ENCODE results near the gene ZFYVE28. TPM values are rescaled to one million over a fixed set of nuclear protein-coding genes. Genes with fewer than 3 reads are reported as not detected.

Gene ZFYVE28
- total and polyA plus RNA-seq, 7 donors, result 1.7 to 7.7 (median 3.4) TPM

DNA sequence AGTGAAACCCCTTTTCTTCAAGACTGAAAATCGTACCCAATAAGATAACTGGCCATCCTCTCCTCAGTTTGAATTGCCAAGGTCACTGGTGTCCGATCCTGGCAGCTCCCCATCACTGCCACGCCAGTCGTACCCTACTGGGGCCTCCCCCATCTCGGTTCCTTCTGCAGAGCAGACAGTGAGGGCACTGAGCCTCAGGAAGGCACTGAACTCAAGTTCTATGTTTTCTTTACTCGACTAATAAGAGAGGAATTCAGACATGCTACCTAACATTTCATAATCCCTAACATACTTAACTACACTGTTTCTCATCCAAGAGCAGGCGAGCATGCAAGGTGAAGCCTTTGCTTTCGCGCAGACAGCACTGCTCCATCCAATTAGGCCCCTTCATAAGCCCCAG, 23.4 kb downstream of the ZFYVE28 start:
- Histone ChIP-seq H3K4me1 (peaks cover 19% of the 10 kb centered on the region), H3K27ac (no peak overlapping the region), H3K9me3 (no peaks in the 10 kb centered on the region), H3K36me3 (ENCODE audit: insufficient read depth in 1 of 2, low read depth in 1 of 2) (no peaks in the 10 kb centered on the region), H3K4me3 (no peak overlapping the region), H3K27me3 (ENCODE audit: insufficient read depth in 3 of 3, low read length in 2 of 3) (no peaks in the 10 kb centered on the region)
- TF ChIP-seq, protein P1, sequence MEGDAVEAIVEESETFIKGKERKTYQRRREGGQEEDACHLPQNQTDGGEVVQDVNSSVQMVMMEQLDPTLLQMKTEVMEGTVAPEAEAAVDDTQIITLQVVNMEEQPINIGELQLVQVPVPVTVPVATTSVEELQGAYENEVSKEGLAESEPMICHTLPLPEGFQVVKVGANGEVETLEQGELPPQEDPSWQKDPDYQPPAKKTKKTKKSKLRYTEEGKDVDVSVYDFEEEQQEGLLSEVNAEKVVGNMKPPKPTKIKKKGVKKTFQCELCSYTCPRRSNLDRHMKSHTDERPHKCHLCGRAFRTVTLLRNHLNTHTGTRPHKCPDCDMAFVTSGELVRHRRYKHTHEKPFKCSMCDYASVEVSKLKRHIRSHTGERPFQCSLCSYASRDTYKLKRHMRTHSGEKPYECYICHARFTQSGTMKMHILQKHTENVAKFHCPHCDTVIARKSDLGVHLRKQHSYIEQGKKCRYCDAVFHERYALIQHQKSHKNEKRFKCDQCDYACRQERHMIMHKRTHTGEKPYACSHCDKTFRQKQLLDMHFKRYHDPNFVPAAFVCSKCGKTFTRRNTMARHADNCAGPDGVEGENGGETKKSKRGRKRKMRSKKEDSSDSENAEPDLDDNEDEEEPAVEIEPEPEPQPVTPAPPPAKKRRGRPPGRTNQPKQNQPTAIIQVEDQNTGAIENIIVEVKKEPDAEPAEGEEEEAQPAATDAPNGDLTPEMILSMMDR (IDR thresholded peaks at IDR 0.05), result no peak
- 79 to 89% (median 86%) methylated on average over 9 of the region's 9 CpGs for WGBS, 3 donors
- DNase-seq (no peak), ATAC-seq (peak in 3 of 4 donors; percentile 33 to 57 (median 54))
- intact Hi-C loops (cut with DNase I), result no loop called here

DNA sequence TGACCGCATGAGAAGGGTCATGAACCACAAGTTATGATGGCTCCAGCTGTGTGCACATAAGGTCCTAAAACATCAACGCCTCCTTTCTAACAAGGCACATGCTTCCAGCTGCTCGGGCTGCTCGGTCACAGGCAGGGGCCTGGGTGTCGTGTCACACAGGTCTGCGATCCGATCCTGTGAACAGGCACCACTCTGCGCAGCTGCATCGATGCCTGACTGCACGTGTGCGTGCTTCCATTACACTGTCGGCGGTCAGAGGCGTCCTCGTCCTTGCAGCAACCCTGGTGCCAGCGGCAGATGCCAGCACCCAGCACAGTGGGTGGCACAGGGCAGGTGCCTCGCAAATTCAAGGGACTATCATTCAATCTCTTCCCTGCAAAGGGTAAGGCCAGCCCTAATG, 23.9 kb downstream of the ZFYVE28 start:
- WGBS, 3 donors, result 63 to 78% (median 65%) methylated on average over 17 of the region's 17 CpGs
- DNase-seq (peak in 1 of 2 donors; percentile 31), ATAC-seq (peak in 3 of 4 donors; percentile 37 to 69 (median 52))
- intact Hi-C loops (cut with DNase I), result no loop called here
- Histone ChIP-seq H3K4me3 (no peak overlapping the region), H3K4me1 (peaks cover 19% of the 10 kb centered on the region), H3K36me3 (ENCODE audit: insufficient read depth in 1 of 2, low read depth in 1 of 2) (no peaks in the 10 kb centered on the region), H3K27ac (no peak overlapping the region), H3K9me3 (no peaks in the 10 kb centered on the region), H3K27me3 (ENCODE audit: insufficient read depth in 3 of 3, low read length in 2 of 3) (no peaks in the 10 kb centered on the region)
- TF ChIP-seq, protein P1 (IDR thresholded peaks at IDR 0.05), result no peak

DNA sequence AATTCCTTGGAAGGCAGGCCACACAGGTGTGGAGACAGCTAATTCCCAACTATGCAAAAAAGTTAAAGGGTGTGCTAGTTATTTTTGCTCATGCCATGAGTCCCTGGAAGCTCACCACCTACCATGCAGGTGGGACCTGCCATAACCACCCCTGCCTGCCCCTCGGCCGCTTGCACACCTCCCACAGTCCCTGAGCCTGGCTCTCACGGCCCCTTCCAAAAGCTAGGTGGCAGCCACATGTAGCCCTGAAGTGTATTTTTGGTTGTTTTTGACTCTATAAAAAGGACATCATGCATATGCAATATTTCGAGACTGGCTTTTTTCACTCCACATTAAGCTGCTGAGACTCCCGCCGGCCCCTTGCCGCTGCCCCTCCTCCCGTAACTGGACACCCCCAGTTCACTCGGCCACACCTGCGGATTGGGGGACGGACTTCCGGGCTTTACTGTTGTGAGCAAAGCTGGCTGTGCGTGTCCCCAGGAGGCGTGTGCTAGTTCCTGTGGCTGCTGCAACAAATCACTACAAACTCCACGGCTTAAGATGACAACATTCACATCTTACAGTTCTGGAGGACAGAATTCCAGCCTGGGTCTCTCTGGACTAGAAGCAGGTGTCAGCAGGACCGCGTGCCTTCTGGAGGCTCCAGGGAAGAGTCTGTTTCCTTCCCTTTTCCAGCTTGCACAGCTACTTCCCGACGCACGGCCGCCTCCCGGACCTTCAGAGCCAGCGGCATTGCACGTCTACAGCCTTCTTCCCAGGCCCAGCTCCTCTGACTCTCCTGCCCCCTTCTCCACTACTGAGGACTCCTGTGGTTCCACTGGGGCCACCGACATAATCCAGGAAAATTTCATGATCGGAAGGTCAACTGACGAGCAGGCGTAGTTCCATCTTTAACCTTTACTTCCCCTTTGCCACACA, 24.8 kb downstream of the ZFYVE28 start:
- Histone ChIP-seq H3K27ac (no peak overlapping the region), H3K4me1 (peaks cover 26% of the 10 kb centered on the region), H3K27me3 (ENCODE audit: insufficient read depth in 3 of 3, low read length in 2 of 3) (no peaks in the 10 kb centered on the region), H3K9me3 (no peaks in the 10 kb centered on the region), H3K4me3 (no peak overlapping the region), H3K36me3 (ENCODE audit: insufficient read depth in 1 of 2, low read depth in 1 of 2) (no peaks in the 10 kb centered on the region)
- TF ChIP-seq, protein P1 (IDR thresholded peaks at IDR 0.05), result no peak
- intact Hi-C loops (cut with DNase I), result no loop called here
- WGBS, 3 donors, result 36 to 42% (median 38%) methylated on average over 28 of the region's 28 CpGs
- DNase-seq (peak in 1 of 2 donors; percentile 48), ATAC-seq (peak in 2 of 4 donors; percentile 32 to 44)

DNA sequence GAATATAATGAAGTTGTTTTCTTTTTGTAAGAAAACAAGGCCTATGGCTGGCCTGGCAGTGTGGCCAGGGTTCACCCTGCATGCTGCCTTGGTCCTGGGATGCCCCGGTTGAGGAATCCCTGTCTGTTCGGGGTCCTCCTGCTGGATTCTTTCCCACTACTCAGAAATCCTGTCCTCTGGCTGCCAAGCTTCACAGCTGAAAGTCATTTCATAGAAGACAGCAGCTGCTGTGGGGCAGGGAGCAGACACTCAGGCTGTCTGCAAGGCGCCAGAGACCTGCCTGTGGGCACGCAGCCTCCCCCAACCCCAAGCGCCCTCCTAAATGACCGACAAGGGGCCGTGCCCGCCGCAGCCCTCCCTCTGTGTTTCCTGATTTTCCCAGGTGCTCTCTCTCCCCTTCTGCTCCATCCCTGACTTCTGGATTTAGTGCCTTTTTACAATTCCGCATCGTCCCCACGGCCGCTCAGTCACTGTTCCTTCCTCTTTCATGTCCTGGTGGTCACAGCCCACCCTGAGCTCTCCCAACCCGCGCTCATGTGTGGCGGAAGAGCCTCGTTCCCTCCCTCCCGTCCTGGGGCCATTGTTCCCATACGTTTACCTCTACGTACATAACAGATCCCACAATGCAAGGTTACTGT, 27.5 kb downstream of the ZFYVE28 start:
- Histone ChIP-seq H3K36me3 (ENCODE audit: insufficient read depth in 1 of 2, low read depth in 1 of 2) (no peaks in the 10 kb centered on the region), H3K9me3 (no peaks in the 10 kb centered on the region), H3K4me3 (no peak overlapping the region), H3K27ac (no peak overlapping the region), H3K27me3 (ENCODE audit: insufficient read depth in 3 of 3, low read length in 2 of 3) (no peaks in the 10 kb centered on the region), H3K4me1 (peaks cover 27% of the 10 kb centered on the region)
- TF ChIP-seq, protein P1 (IDR thresholded peaks at IDR 0.05), result no peak
- ATAC-seq (no peak), DNase-seq (peak in 1 of 2 donors; percentile 8)
- intact Hi-C loops (cut with DNase I), result no loop called here
- 48 to 57% (median 55%) methylated on average over 19 to 20 of the region's 20 CpGs for WGBS, 3 donors

Data from psoas muscle (tissue), 8 donors.